ENCODE data around the gene SLC41A3. TPM values are rescaled to one million over a fixed set of nuclear protein-coding genes. Genes with fewer than 3 reads are reported as not detected.

Gene SLC41A3
- total and polyA plus RNA-seq, 4 donors: 9.3 to 19.8 (median 12.7) TPM

DNA sequence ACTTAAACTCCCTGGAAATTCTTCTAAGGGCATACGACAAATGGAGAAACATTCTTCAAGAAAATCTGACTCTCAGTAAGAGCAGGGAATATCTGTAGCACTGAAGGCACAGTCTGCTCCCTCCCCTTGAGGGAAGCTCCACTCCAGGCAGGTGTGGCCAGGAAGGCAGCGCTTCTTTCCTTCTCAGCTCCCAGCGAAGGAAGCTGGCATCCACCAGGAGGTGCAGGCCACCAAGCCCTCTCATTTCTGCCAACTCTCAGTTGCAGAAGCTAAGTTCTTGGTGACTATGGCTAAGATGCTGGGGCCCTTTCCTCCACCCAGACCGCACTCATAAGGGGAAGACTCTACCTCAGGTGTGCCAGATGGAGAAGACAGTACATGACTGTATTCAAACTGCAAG, 37.7 kb upstream of the SLC41A3 start:
- Histone ChIP-seq H3K9ac (ENCODE audit: low read depth in 1 of 2, low read length in 2 of 2) (no peak overlapping the region), H3K27me3 (ENCODE audit: control insufficient read depth in 4 of 4, insufficient read depth in 4 of 4, low read length in 3 of 4) (no peaks in the 10 kb centered on the region), H3K36me3 (ENCODE audit: control insufficient read depth in 4 of 4, insufficient read depth in 3 of 4, low read depth in 1 of 4, low read length in 3 of 4) (peaks cover 6 to 55% (median 44%) of the 10 kb centered on the region in 4 donors), H3K4me1 (ENCODE audit: control insufficient read depth in 4 of 4, insufficient read depth in 4 of 4, low read length in 3 of 4) (no peaks in the 10 kb centered on the region), H3K27ac (ENCODE audit: low read depth in 1 of 2, low read length in 2 of 2) (no peak overlapping the region), H3K4me3 (ENCODE audit: low read depth in 1 of 3, low read length in 3 of 3) (no peak overlapping the region), H3K9me3 (ENCODE audit: control insufficient read depth in 4 of 4, low read length in 3 of 4) (no peaks in the 10 kb centered on the region)
- peak; percentile 16 for DNase-seq (ENCODE audit: low spot score)
- WGBS: 94% methylated on average over 4 of the region's 4 CpGs
- TF ChIP-seq, protein P1, sequence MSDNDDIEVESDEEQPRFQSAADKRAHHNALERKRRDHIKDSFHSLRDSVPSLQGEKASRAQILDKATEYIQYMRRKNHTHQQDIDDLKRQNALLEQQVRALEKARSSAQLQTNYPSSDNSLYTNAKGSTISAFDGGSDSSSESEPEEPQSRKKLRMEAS (IDR thresholded peaks at IDR 0.05): no peak
- TF ChIP-seq FOXA2 (IDR thresholded peaks at IDR 0.05) (no peak), TAF1 (conservative IDR thresholded peaks at IDR 0.05) (no peak), HNF4A (conservative IDR thresholded peaks at IDR 0.05) (no peak), JUND (IDR thresholded peaks at IDR 0.05) (no peak)

DNA sequence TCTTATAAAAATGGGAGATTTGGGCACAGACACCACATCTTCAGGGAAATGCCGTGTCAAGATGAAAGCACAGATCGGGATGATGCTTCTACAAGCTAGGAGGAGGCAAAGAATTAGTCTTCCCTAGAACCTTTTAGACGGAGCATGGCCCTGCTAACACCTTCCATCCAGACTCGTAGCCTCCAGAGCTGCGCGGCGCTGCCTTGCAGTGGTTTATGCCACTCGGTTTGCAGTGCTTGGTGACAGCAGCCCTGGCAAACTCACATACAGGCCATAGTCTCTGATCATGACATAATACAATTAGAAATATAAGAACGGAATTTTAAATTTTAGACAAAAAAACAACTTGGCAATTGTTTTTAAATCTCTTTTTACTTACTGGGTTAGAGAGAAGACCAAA, 37.1 kb upstream of the SLC41A3 start:
- Histone ChIP-seq H3K36me3 (ENCODE audit: control insufficient read depth in 4 of 4, insufficient read depth in 3 of 4, low read depth in 1 of 4, low read length in 3 of 4) (peaks cover 8 to 57% (median 47%) of the 10 kb centered on the region in 4 donors), H3K27ac (ENCODE audit: low read depth in 1 of 2, low read length in 2 of 2) (no peak overlapping the region), H3K4me1 (ENCODE audit: control insufficient read depth in 4 of 4, insufficient read depth in 4 of 4, low read length in 3 of 4) (no peaks in the 10 kb centered on the region), H3K9me3 (ENCODE audit: control insufficient read depth in 4 of 4, low read length in 3 of 4) (no peaks in the 10 kb centered on the region), H3K4me3 (ENCODE audit: low read depth in 1 of 3, low read length in 3 of 3) (no peak overlapping the region), H3K9ac (ENCODE audit: low read depth in 1 of 2, low read length in 2 of 2) (no peak overlapping the region), H3K27me3 (ENCODE audit: control insufficient read depth in 4 of 4, insufficient read depth in 4 of 4, low read length in 3 of 4) (no peaks in the 10 kb centered on the region)
- TF ChIP-seq YY1 (IDR thresholded peaks at IDR 0.05) (no peak), RAD21 (IDR thresholded peaks at IDR 0.05) (no peak), TAF1 (conservative IDR thresholded peaks at IDR 0.05) (no peak), EGR1 (IDR thresholded peaks at IDR 0.05; ENCODE audit: low read depth in 2 of 2) (no peak), FOXA2 (IDR thresholded peaks at IDR 0.05) (no peak), RXRA (IDR thresholded peaks at IDR 0.05) (no peak), NR2F2 (IDR thresholded peaks at IDR 0.05) (no peak), FOXA1 (IDR thresholded peaks at IDR 0.05) (no peak), HNF4A (conservative IDR thresholded peaks at IDR 0.05) (no peak), HNF4G (IDR thresholded peaks at IDR 0.05) (no peak), GABPA (IDR thresholded peaks at IDR 0.05 in 1 of 2, conservative IDR thresholded peaks at IDR 0.05 in 1 of 2) (no peak), JUND (IDR thresholded peaks at IDR 0.05) (no peak), SP1 (IDR thresholded peaks at IDR 0.05) (no peak)
- TF ChIP-seq, protein P2, sequence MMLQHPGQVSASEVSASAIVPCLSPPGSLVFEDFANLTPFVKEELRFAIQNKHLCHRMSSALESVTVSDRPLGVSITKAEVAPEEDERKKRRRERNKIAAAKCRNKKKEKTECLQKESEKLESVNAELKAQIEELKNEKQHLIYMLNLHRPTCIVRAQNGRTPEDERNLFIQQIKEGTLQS (IDR thresholded peaks at IDR 0.05): no peak
- TF ChIP-seq, protein P3, sequence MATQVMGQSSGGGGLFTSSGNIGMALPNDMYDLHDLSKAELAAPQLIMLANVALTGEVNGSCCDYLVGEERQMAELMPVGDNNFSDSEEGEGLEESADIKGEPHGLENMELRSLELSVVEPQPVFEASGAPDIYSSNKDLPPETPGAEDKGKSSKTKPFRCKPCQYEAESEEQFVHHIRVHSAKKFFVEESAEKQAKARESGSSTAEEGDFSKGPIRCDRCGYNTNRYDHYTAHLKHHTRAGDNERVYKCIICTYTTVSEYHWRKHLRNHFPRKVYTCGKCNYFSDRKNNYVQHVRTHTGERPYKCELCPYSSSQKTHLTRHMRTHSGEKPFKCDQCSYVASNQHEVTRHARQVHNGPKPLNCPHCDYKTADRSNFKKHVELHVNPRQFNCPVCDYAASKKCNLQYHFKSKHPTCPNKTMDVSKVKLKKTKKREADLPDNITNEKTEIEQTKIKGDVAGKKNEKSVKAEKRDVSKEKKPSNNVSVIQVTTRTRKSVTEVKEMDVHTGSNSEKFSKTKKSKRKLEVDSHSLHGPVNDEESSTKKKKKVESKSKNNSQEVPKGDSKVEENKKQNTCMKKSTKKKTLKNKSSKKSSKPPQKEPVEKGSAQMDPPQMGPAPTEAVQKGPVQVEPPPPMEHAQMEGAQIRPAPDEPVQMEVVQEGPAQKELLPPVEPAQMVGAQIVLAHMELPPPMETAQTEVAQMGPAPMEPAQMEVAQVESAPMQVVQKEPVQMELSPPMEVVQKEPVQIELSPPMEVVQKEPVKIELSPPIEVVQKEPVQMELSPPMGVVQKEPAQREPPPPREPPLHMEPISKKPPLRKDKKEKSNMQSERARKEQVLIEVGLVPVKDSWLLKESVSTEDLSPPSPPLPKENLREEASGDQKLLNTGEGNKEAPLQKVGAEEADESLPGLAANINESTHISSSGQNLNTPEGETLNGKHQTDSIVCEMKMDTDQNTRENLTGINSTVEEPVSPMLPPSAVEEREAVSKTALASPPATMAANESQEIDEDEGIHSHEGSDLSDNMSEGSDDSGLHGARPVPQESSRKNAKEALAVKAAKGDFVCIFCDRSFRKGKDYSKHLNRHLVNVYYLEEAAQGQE (IDR thresholded peaks at IDR 0.05): no peak
- TF ChIP-seq, protein P4, sequence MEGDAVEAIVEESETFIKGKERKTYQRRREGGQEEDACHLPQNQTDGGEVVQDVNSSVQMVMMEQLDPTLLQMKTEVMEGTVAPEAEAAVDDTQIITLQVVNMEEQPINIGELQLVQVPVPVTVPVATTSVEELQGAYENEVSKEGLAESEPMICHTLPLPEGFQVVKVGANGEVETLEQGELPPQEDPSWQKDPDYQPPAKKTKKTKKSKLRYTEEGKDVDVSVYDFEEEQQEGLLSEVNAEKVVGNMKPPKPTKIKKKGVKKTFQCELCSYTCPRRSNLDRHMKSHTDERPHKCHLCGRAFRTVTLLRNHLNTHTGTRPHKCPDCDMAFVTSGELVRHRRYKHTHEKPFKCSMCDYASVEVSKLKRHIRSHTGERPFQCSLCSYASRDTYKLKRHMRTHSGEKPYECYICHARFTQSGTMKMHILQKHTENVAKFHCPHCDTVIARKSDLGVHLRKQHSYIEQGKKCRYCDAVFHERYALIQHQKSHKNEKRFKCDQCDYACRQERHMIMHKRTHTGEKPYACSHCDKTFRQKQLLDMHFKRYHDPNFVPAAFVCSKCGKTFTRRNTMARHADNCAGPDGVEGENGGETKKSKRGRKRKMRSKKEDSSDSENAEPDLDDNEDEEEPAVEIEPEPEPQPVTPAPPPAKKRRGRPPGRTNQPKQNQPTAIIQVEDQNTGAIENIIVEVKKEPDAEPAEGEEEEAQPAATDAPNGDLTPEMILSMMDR (IDR thresholded peaks at IDR 0.05; ENCODE audit: low read depth, low read length, missing input control): no peak
- TF ChIP-seq, protein P1 (IDR thresholded peaks at IDR 0.05): no peak
- TF ChIP-seq, protein P5, sequence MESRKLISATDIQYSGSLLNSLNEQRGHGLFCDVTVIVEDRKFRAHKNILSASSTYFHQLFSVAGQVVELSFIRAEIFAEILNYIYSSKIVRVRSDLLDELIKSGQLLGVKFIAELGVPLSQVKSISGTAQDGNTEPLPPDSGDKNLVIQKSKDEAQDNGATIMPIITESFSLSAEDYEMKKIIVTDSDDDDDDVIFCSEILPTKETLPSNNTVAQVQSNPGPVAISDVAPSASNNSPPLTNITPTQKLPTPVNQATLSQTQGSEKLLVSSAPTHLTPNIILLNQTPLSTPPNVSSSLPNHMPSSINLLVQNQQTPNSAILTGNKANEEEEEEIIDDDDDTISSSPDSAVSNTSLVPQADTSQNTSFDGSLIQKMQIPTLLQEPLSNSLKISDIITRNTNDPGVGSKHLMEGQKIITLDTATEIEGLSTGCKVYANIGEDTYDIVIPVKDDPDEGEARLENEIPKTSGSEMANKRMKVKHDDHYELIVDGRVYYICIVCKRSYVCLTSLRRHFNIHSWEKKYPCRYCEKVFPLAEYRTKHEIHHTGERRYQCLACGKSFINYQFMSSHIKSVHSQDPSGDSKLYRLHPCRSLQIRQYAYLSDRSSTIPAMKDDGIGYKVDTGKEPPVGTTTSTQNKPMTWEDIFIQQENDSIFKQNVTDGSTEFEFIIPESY (IDR thresholded peaks at IDR 0.05): no peak
- WGBS: 93% methylated on average over 9 of the region's 9 CpGs
- DNase-seq (ENCODE audit: low spot score): no peak

Data from liver (tissue), 9 donors.